Common myeloid progenitor, CD34-positive (primary cell): ENCODE data around the gene RNASEL.

Source experiments
- CTCF ChIA-PET: fragments of 350-600 bp; sonication (Branson Sonifier 250); formaldehyde crosslinking; loops from one replicate; lab custom pipeline; 2021; ENCODE audit warnings: antibody characterized with exemption; lab: Charles Lee
- POLR2A ChIA-PET: fragments of 350-600 bp; sonication (Branson Sonifier 250); formaldehyde crosslinking; loops from one replicate; lab custom pipeline; 2021; ENCODE audit warnings: antibody characterized with exemption; lab: Charles Lee
- DNase-seq, 3 donors: peaks; one replicate each; pipeline versions ENCODE4 v3.0.0 to v3.0.0-alpha.2; 2013
- H3K27ac ChIP-seq, 2 experiments: 1 replicate in 1 of 2; 2 replicates in 1 of 2; pipeline ENCODE4 v1.7.0; 2013; ENCODE audit warnings: inconsistent platforms in 2 of 2, low read length in 2 of 2, mild to moderate bottlenecking in 2 of 2, low read depth in 1 of 2, moderate library complexity in 1 of 2; ENCODE audit not compliant: severe bottlenecking in 2 of 2, insufficient read depth in 1 of 2, poor library complexity in 1 of 2
- H3K27me3 ChIP-seq, 5 experiments: replicated peaks in 2 of 5; 1 replicate in 3 of 5; 2 replicates in 2 of 5; pipeline versions ENCODE4 v1.6.1 to v1.7.0; 2013; ENCODE audit warnings: low read length in 4 of 5, mild to moderate bottlenecking in 2 of 5, moderate library complexity in 2 of 5, inconsistent platforms in 1 of 5; ENCODE audit not compliant: insufficient read depth in 5 of 5, control insufficient read depth in 4 of 5
- H3K36me3 ChIP-seq, 4 experiments: 1 replicate in 2 of 4; 2 replicates in 2 of 4; pipeline versions ENCODE4 v1.6.1 to v1.7.0; 2013; ENCODE audit warnings: low read length in 3 of 4, control low read depth in 1 of 4, mild to moderate bottlenecking in 1 of 4; ENCODE audit not compliant: control insufficient read depth in 4 of 4, insufficient read depth in 4 of 4
- H3K4me1 ChIP-seq, 4 experiments: 1 replicate in 3 of 4; 2 replicates in 1 of 4; pipeline versions ENCODE4 v1.6.1 to v1.7.1; 2013; ENCODE audit warnings: low read length in 3 of 4, mild to moderate bottlenecking in 3 of 4, control low read depth in 1 of 4, inconsistent platforms in 1 of 4, moderate library complexity in 1 of 4; ENCODE audit not compliant: control insufficient read depth in 4 of 4, insufficient read depth in 4 of 4; ENCODE audit errors: control extremely low read depth in 1 of 4
- H3K4me3 ChIP-seq, 7 experiments: 1 replicate in 4 of 7; 2 replicates in 3 of 7; pipeline versions ENCODE4 v1.5.1 to v1.7.0; 2013; ENCODE audit warnings: mild to moderate bottlenecking in 7 of 7, low read length in 6 of 7, moderate library complexity in 6 of 7, inconsistent platforms in 2 of 7, low read depth in 2 of 7, control low read depth in 1 of 7; ENCODE audit not compliant: insufficient read depth in 4 of 7, control insufficient read depth in 1 of 7; ENCODE audit errors: extremely low read depth in 1 of 7
- H3K9me3 ChIP-seq, 5 experiments: 1 replicate in 4 of 5; 2 replicates in 1 of 5; pipeline versions ENCODE4 v1.6.1 to v1.7.1; 2013; ENCODE audit warnings: low read length in 4 of 5, mild to moderate bottlenecking in 2 of 5, inconsistent platforms in 1 of 5, low read depth in 1 of 5, moderate library complexity in 1 of 5; ENCODE audit not compliant: control insufficient read depth in 4 of 5, insufficient read depth in 2 of 5; ENCODE audit errors: control extremely low read depth in 1 of 5
- WGBS: methylation state at CpG from one replicate; pipeline ENCODE4 v1.1.5; 2013; ENCODE audit not compliant: insufficient coverage; 5-methylcytosine and 5-hydroxymethylcytosine counted together

The RNASEL gene

DNA sequence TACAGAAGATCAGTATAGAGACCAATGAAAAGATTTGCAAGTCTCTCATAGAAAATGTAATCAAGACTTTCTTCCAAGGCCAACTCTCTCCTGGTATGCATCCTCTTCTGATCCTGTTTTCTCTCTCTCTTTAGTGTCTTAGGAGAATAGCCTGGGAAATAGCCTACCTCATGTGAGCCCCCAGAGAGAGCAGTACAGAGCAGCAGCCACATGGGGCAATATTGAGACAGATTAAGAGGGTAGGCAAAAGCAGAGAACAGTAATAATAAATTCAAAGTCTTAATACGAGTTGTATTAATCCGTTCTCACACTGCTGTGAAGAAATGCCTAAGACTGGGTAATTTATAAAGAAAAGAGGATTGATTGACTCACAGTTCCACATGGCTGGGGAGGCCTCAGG is 61.4 kb downstream of the RNASEL start:
- no peak overlapping the region for H3K27ac ChIP-seq
- H3K4me3 ChIP-seq, result no peak overlapping the region
- no peaks in the 10 kb centered on the region for H3K4me1 ChIP-seq
- peaks cover 0 to 3% (median 0%) of the 10 kb centered on the region in 5 experiments for H3K27me3 ChIP-seq
- POLR2A ChIA-PET, result no interaction called here
- WGBS, result 88% methylated on average over 1 of the region's 2 CpGs
- H3K9me3 ChIP-seq, result peaks cover 0 to 14% (median 6%) of the 10 kb centered on the region in 5 experiments
- no peaks in the 10 kb centered on the region for H3K36me3 ChIP-seq
- CTCF ChIA-PET, result no interaction called here
- DNase-seq, result no peak

GRCh38 chr1:182525342-182525741 is 63.7 kb downstream of the RNASEL start:
- Histone ChIP-seq H3K27ac (no peak overlapping the region), H3K4me3 (no peak overlapping the region), H3K9me3 (peaks cover 0 to 14% (median 6%) of the 10 kb centered on the region in 5 experiments), H3K36me3 (no peaks in the 10 kb centered on the region), H3K4me1 (no peaks in the 10 kb centered on the region), H3K27me3 (no peaks in the 10 kb centered on the region)
- ChIA-PET CTCF (no interaction called here), POLR2A (no interaction called here)
- no peak for DNase-seq
